DOHH2 (cell line): ENCODE results near the gene GJC1.

Experiments used
- EZH2phosphoT487 ChIP-seq: fragments of 200-600 bp; sonication (generic); IDR thresholded peaks from 2 replicates; pipeline ENCODE4 v1.6.1; 2017; ENCODE audit warnings: borderline replicate concordance, mild to moderate bottlenecking, antibody characterized with exemption, low read length, moderate library complexity, mixed read lengths
- TF ChIP-seq, protein P1 (sequence below): fragments of 200-600 bp; sonication (generic); IDR thresholded peaks from one replicate; pipeline ENCODE4 v1.5.1; 2014; ENCODE audit warnings: antibody characterized with exemption, mild to moderate bottlenecking, low read depth, low read length; ENCODE audit not compliant: poor library complexity, severe bottlenecking

DNA sequence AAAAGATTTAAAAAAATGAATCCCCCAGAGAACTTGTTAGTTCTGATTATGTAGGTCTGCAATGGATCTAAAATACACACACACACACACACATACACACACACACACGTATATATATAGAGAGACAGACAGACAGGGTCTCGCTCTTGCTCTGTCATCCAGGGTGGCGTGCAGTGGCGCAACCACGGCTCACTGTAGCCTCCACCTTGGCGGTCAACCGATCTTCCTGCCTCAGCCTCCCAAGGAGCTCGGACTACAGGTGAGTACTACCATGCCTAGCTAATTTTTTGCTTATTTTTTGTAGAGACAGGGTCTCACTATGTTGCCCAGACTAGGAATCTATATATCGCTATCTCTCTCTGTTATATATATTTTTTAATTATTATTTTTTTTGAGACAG, 33.4 kb downstream of the GJC1 start:
- TF ChIP-seq, protein P1, sequence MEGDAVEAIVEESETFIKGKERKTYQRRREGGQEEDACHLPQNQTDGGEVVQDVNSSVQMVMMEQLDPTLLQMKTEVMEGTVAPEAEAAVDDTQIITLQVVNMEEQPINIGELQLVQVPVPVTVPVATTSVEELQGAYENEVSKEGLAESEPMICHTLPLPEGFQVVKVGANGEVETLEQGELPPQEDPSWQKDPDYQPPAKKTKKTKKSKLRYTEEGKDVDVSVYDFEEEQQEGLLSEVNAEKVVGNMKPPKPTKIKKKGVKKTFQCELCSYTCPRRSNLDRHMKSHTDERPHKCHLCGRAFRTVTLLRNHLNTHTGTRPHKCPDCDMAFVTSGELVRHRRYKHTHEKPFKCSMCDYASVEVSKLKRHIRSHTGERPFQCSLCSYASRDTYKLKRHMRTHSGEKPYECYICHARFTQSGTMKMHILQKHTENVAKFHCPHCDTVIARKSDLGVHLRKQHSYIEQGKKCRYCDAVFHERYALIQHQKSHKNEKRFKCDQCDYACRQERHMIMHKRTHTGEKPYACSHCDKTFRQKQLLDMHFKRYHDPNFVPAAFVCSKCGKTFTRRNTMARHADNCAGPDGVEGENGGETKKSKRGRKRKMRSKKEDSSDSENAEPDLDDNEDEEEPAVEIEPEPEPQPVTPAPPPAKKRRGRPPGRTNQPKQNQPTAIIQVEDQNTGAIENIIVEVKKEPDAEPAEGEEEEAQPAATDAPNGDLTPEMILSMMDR = no peak
- TF ChIP-seq EZH2phosphoT487 = no peak
